K562 (cell line): ENCODE measurements around the gene MAN1A1. TPM values are rescaled to one million over a fixed set of nuclear protein-coding genes. Genes with fewer than 3 reads are reported as not detected.

Source experiments
- ATAC-seq: fragments of 200-7000 bp; cut with Tn5 transposase; 3 replicates; pipeline ENCODE4 v1.9.1; 2020; ENCODE audit warnings: moderate library complexity
- BruUV-seq: library from RNA; stranded (reverse); fragments of 400-500 nt; replicated peaks from 2 replicates; lab custom pipeline; 2021; lab: Mats Ljungman, UMichigan
- CTCF ChIA-PET: fragments of 300-600 bp; formaldehyde crosslinking; extraction: SDS; loops from one replicate; lab custom pipeline; 2021; ENCODE audit warnings: low intra/inter-chr PET ratio; lab: Yijun Ruan, JAX
- POLR2A ChIA-PET: fragments of 300-600, 350-650 bp; sonication (Branson Sonifier 250); formaldehyde crosslinking; extraction: SDS; loops from one replicate; lab custom pipeline; 2021; ENCODE audit warnings: antibody characterized with exemption, inconsistent platforms; lab: Yijun Ruan, JAX
- DNase-seq, 4 experiments: peaks; one replicate each; pipeline versions ENCODE4 v3.0.0 to v3.0.0-alpha.2; 2011 to 2018; ENCODE audit warnings: low spot score in 3 of 4, mixed read lengths in 3 of 4; ENCODE audit errors: extremely low read depth in 1 of 4
- FAIRE-seq: peaks from 2 replicates; lab custom pipeline; 2011; peaks lifted over from hg19 to GRCh38; lab: Jason Lieb, UNC
- H2AFZ ChIP-seq: 2 replicates; pipeline ENCODE4 v1.6.0; 2011; ENCODE audit warnings: low read depth, low read length, control low read depth, inconsistent platforms
- H3K27ac ChIP-seq: fragments of 200-600 bp; 3 replicates; pipeline ENCODE4 v1.8.0; 2011; ENCODE audit warnings: low read depth, mild to moderate bottlenecking, control low read depth, inconsistent platforms, low read length, moderate library complexity, mixed read lengths; ENCODE audit errors: extremely low read depth
- H3K27me3 ChIP-seq, 2 experiments: fragments of 300-600 bp in 1 of 2; 2 replicates in 1 of 2; 3 replicates in 1 of 2; pipeline versions ENCODE4 v1.6.0 to v1.8.0; 2011; ENCODE audit warnings: inconsistent platforms in 2 of 2, low read length in 2 of 2, mild to moderate bottlenecking in 1 of 2, mixed read lengths in 1 of 2, moderate library complexity in 1 of 2; ENCODE audit not compliant: control insufficient read depth in 2 of 2, insufficient read depth in 2 of 2
- H3K36me3 ChIP-seq: fragments of 300-600 bp; 3 replicates; pipeline ENCODE4 v1.8.0; 2011; ENCODE audit warnings: mild to moderate bottlenecking, low read length, inconsistent platforms; ENCODE audit not compliant: control insufficient read depth, insufficient read depth
- H3K4me1 ChIP-seq, 2 experiments: fragments of 200-600 bp in 1 of 2; replicated peaks in 1 of 2; 2 replicates in 1 of 2; 3 replicates in 1 of 2; pipeline versions ENCODE4 v1.5.1 to v1.8.0; 2011; ENCODE audit warnings: inconsistent platforms in 2 of 2, low read length in 2 of 2, mild to moderate bottlenecking in 1 of 2, mixed read lengths in 1 of 2, moderate library complexity in 1 of 2; ENCODE audit not compliant: control insufficient read depth in 2 of 2, insufficient read depth in 2 of 2
- H3K4me2 ChIP-seq: 2 replicates; pipeline ENCODE4 v1.6.1; 2011; ENCODE audit warnings: low read length, control low read depth, inconsistent platforms, mixed read lengths; ENCODE audit not compliant: insufficient read depth
- H3K4me3 ChIP-seq: fragments of 200-600 bp; sonication (generic), shearing (Covaris generic); 2 replicates; pipeline ENCODE4 v1.5.1; 2016; ENCODE audit warnings: control low read depth, inconsistent platforms
- H3K79me2 ChIP-seq: fragments of 200-600 bp; 3 replicates; pipeline ENCODE4 v1.8.0; 2011; ENCODE audit warnings: low read length, inconsistent platforms; ENCODE audit not compliant: control insufficient read depth, insufficient read depth
- H3K9ac ChIP-seq, 2 experiments: 2 replicates each; pipeline versions ENCODE4 v1.6.0 to v1.6.1; 2011; ENCODE audit warnings: low read depth in 2 of 2, low read length in 2 of 2, control low read depth in 1 of 2, inconsistent platforms in 1 of 2, mild to moderate bottlenecking in 1 of 2, mixed read lengths in 1 of 2; ENCODE audit not compliant: insufficient read depth in 1 of 2
- H3K9me1 ChIP-seq: one replicate; pipeline ENCODE4 v1.6.0; 2011; ENCODE audit warnings: inconsistent platforms, mild to moderate bottlenecking, low read length, moderate library complexity; ENCODE audit not compliant: control insufficient read depth, insufficient read depth
- H3K9me3 ChIP-seq: replicated peaks from 2 replicates; pipeline ENCODE4 v1.5.1; 2011; ENCODE audit warnings: low read depth, low read length, inconsistent platforms; ENCODE audit not compliant: control insufficient read depth, insufficient read depth
- H4K20me1 ChIP-seq: replicated peaks from 2 replicates; pipeline ENCODE4 v1.6.1; 2011; ENCODE audit warnings: low read length, inconsistent platforms, mixed read lengths; ENCODE audit not compliant: control insufficient read depth, insufficient read depth
- BHLHE40 ChIP-seq: IDR thresholded peaks from 2 replicates; pipeline ENCODE4 v1.6.1; 2011; ENCODE audit warnings: low read length, improper control_type of control experiment
- HDAC8 ChIP-seq: fragments of 450-650 bp; IDR thresholded peaks from 2 replicates; pipeline ENCODE4 v1.6.1; 2016; ENCODE audit warnings: mild to moderate bottlenecking, missing genetic modification characterization, moderate library complexity, missing compliant biosample characterization
- POLR2AphosphoS2 ChIP-seq: IDR thresholded peaks from 2 replicates; pipeline ENCODE4 v1.6.1; 2012; ENCODE audit warnings: low read length, improper control_type of control experiment
- RAD51 ChIP-seq: fragments of 450-650 bp; IDR thresholded peaks from 2 replicates; pipeline ENCODE4 v1.7.1; 2016; ENCODE audit warnings: low read depth, mild to moderate bottlenecking, borderline replicate concordance
- RBM25 ChIP-seq: fragments of 200-400 bp; formaldehyde crosslinking; IDR thresholded peaks from 2 replicates; pipeline ENCODE4 v1.6.1; 2018; ENCODE audit warnings: low read length, low read depth, moderate library complexity; ENCODE audit not compliant: severe bottlenecking
- RCOR1 ChIP-seq, 2 experiments: IDR thresholded peaks; 2 replicates each; pipeline ENCODE4 v1.6.1; 2012; ENCODE audit warnings: low read depth in 2 of 2, low read length in 2 of 2, borderline replicate concordance in 1 of 2, improper control_type of control experiment in 1 of 2
- TAF1 ChIP-seq: IDR thresholded peaks from 2 replicates; pipeline ENCODE4 v1.6.1; 2011; ENCODE audit warnings: mild to moderate bottlenecking, low read length, moderate library complexity; ENCODE audit not compliant: insufficient read depth, control insufficient read depth, severe bottlenecking; ENCODE audit errors: extremely low read depth
- TAL1 ChIP-seq: fragments of 450-650 bp; IDR thresholded peaks from 2 replicates; pipeline ENCODE4 v1.6.1; 2016; ENCODE audit warnings: mild to moderate bottlenecking
- ZFP36 ChIP-seq: fragments of 150-350 bp; IDR thresholded peaks from 2 replicates; pipeline ENCODE4 v1.6.1; 2018; ENCODE audit warnings: low read length, low read depth; ENCODE audit not compliant: partially characterized antibody
- ZNF707 ChIP-seq: fragments of 250-450 bp; sonication (Bioruptor Pico); conservative IDR thresholded peaks from 2 replicates; pipeline ENCODE4 v1.8.0; 2022; ENCODE audit warnings: inconsistent platforms, mild to moderate bottlenecking, moderate library complexity
- WGBS: fragments of 100-300 bp; shearing (Covaris generic); methylation state at CpG from one replicate; pipeline ENCODE4 v1.1.6; 2016; ENCODE audit warnings: low coverage, mixed read lengths; ENCODE audit not compliant: insufficient coverage; ENCODE audit errors: missing lambda C conversion rate; 5-methylcytosine and 5-hydroxymethylcytosine counted together
- in situ Hi-C: fragments of 300-500 bp; cut with MboI; formaldehyde crosslinking; loops from 4 replicates; pipeline ENCODE4 v1.15.0; 2018; ENCODE audit warnings: inconsistent platforms, mixed read lengths
- intact Hi-C: fragments of 100-400 bp; cut with micrococcal nuclease; formaldehyde crosslinking; loops from 2 replicates; pipeline ENCODE4 v1.14.2; 2022
- polyA plus RNA-seq, 8 experiments: library from polyadenylated mRNA; depleted of rRNA in 4 of 8; stranded (reverse) in 5 of 8; unstranded in 3 of 8; fragments of >200 nt; fragmentation: Nextera tagmentation in 2 of 8; fragmentation: Illumina TruSeq in 1 of 8; extraction: Ambion mirVana in 2 of 8; extraction: Trizol in 1 of 8; gene quantifications; 2 replicates each; pipeline versions ENCODE4 v1.2.1 to v1.2.3, GENCODE V29; 2011 to 2014; ENCODE audit warnings: inconsistent platforms in 1 of 8, missing spikeins in 1 of 8
- total RNA-seq, 7 experiments: library from RNA; depleted of rRNA in 6 of 7; stranded (reverse); fragments of >200 nt in 6 of 7; fragmentation: Illumina TruSeq in 2 of 7; extraction: Trizol in 2 of 7; gene quantifications; 2 replicates each; pipeline versions ENCODE4 v1.2.1 to v1.2.3, GENCODE V29; 2011 to 2021; ENCODE audit warnings: low replicate concordance in 1 of 7
- TF ChIP-seq, protein P1 (sequence below), 2 experiments: fragments of 450-650 bp in 1 of 2; sonication (generic) in 1 of 2; formaldehyde crosslinking; conservative IDR thresholded peaks; 2 replicates each; pipeline versions ENCODE4 v1.4.0 to v1.8.1; 2020 to 2022; ENCODE audit warnings: mild to moderate bottlenecking in 1 of 2, missing genetic modification reagents in 1 of 2
- TF ChIP-seq, protein P2 (sequence below), 2 experiments: IDR thresholded peaks in 1 of 2; conservative IDR thresholded peaks in 1 of 2; 2 replicates each; pipeline ENCODE4 v1.6.1; 2016; ENCODE audit warnings: low read depth in 2 of 2, mild to moderate bottlenecking in 1 of 2, missing compliant biosample characterization in 1 of 2, missing genetic modification characterization in 1 of 2, moderate library complexity in 1 of 2
- TF ChIP-seq, protein P3 (sequence below): fragments of 450-650 bp; IDR thresholded peaks from 2 replicates; pipeline ENCODE4 v1.7.1; 2018; ENCODE audit warnings: mild to moderate bottlenecking, low read depth; ENCODE audit not compliant: partially characterized antibody

MAN1A1 gene
- total and polyA plus RNA-seq, 9 of the 15 experiments (the other 6 are each of a cell fraction or from before 2014, with no cell fraction given) = 24.5 to 78.4 (median 59.7) TPM

DNA sequence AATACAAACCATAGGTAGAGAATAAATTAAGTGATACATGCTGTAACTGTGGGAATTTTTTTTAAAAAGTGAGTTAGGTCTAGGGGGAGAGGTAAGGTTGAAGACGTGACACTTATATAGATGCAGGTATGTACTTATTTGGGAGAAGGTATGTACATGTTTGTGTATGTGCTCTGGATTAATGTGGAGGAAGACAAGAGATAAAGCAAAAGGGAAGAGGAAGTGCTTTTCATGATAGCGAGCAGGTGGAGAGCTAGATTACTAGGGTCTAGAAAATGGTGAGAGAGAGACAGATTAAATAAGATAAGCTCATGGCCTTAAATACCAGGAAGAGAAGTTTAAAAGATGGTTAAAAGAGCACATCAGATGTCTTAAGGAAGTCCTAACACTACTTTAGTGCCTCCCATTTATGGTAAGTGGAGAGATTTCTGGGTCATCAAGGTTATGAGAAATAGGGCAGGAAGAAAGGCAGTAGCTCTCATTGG, 92.5 kb downstream of the MAN1A1 start:
- Histone ChIP-seq H3K4me1 (peaks cover 6 to 43% of the 10 kb centered on the region in 2 experiments), H2AFZ (peak overlapping the region; percentile 14; the same call in 1 of the 2 replicates), H3K4me2 (peak overlapping the region; percentile 63), H3K36me3 (peaks cover 52% of the 10 kb centered on the region), H3K9me1 (no peaks in the 10 kb centered on the region), H4K20me1 (no peaks in the 10 kb centered on the region), H3K4me3 (no peak overlapping the region), H3K9me3 (no peaks in the 10 kb centered on the region), H3K9ac (peak overlapping the region in 1 of 2 experiments; percentile 45; a peak in 2 of 4 replicates), H3K79me2 (peaks cover 95% of the 10 kb centered on the region), H3K27ac (peak overlapping the region; percentile 76), H3K27me3 (no peaks in the 10 kb centered on the region)
- ChIA-PET POLR2A (no interaction called here), CTCF (no interaction called here)
- in situ Hi-C loops (no loop called here), intact Hi-C loops (loop anchor here (2.0 kb wide), 2 partner anchors 90 to 120 kb away; no protein-coding TSS in a partner anchor)
- DNase-seq (peak; percentile 22 to 74 (median 40)), FAIRE-seq (peak; percentile 68), ATAC-seq (peak; percentile 69)
- BruUV-seq = no TSS peak
- WGBS = 3% methylated on average over 2 of the region's 2 CpGs
- TF ChIP-seq RAD51 (peak; percentile 36; the same call in 1 of the 2 replicates), HDAC8 (no peak), ZNF707 (no peak), ZFP36 (peak; percentile 66), TAL1 (peak; percentile 92), RCOR1 (IDR thresholded peaks at IDR 0.05; ENCODE audit: borderline replicate concordance in 1 of 2, low read depth in 2 of 2, low read length in 2 of 2) (peak in 1 of 2 experiments; percentile 84; a peak in 2 of 4 replicates), BHLHE40 (no peak), POLR2AphosphoS2 (no peak), RBM25 (no peak), TAF1 (no peak)
- TF ChIP-seq, protein P1, sequence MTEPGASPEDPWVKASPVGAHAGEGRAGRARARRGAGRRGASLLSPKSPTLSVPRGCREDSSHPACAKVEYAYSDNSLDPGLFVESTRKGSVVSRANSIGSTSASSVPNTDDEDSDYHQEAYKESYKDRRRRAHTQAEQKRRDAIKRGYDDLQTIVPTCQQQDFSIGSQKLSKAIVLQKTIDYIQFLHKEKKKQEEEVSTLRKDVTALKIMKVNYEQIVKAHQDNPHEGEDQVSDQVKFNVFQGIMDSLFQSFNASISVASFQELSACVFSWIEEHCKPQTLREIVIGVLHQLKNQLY (CRISPR knock-in tag; conservative IDR thresholded peaks at IDR 0.05) = no peak
- TF ChIP-seq, protein P2, sequence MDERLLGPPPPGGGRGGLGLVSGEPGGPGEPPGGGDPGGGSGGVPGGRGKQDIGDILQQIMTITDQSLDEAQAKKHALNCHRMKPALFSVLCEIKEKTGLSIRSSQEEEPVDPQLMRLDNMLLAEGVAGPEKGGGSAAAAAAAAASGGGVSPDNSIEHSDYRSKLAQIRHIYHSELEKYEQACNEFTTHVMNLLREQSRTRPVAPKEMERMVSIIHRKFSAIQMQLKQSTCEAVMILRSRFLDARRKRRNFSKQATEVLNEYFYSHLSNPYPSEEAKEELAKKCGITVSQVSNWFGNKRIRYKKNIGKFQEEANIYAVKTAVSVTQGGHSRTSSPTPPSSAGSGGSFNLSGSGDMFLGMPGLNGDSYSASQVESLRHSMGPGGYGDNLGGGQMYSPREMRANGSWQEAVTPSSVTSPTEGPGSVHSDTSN (CRISPR knock-in tag; IDR thresholded peaks at IDR 0.05; ENCODE audit: low read depth) = no peak
- TF ChIP-seq, protein P2 (tag; conservative IDR thresholded peaks at IDR 0.05; ENCODE audit: low read depth) = 0 out of 2 replicates have a peak, but pooled peaks have one; percentile 22
- TF ChIP-seq, protein P3, sequence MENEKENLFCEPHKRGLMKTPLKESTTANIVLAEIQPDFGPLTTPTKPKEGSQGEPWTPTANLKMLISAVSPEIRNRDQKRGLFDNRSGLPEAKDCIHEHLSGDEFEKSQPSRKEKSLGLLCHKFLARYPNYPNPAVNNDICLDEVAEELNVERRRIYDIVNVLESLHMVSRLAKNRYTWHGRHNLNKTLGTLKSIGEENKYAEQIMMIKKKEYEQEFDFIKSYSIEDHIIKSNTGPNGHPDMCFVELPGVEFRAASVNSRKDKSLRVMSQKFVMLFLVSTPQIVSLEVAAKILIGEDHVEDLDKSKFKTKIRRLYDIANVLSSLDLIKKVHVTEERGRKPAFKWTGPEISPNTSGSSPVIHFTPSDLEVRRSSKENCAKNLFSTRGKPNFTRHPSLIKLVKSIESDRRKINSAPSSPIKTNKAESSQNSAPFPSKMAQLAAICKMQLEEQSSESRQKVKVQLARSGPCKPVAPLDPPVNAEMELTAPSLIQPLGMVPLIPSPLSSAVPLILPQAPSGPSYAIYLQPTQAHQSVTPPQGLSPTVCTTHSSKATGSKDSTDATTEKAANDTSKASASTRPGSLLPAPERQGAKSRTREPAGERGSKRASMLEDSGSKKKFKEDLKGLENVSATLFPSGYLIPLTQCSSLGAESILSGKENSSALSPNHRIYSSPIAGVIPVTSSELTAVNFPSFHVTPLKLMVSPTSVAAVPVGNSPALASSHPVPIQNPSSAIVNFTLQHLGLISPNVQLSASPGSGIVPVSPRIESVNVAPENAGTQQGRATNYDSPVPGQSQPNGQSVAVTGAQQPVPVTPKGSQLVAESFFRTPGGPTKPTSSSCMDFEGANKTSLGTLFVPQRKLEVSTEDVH = peak; percentile 68
